Activated CD4-positive, alpha-beta T cell treated with anti-CD3 and anti-CD28 coated beads, Interleukin-2, amount 50 U/mL, for 4 hours (primary cell): ENCODE data around the gene ATP8A1.
"Not testable (repeated sequence)": the region's sequence is repeated elsewhere in the genome, so short reads cannot be mapped to it uniquely, and the experiment has no call there.

Experiments used
- DNase-seq, 2 experiments: peaks; one replicate each; pipeline ENCODE4 v3.0.0-alpha.2; 2020

Gene ATP8A1

GRCh38 chr4:42656944-42657792, at the start of gene ATP8A1:
TSS of gene ATP8A1 (minus strand) at chr4:42657105. CDS start at chr4:42656873, 232 bp downstream.
- DNase-seq = peak; percentile 90 to 92

- no peak for DNase-seq
These were observed 49.2 kb upstream of the ATP8A1 start for GRCh38 chr4:42706086-42706485.

GRCh38 chr4:42703813-42704212, 46.9 kb upstream of the ATP8A1 start:
- DNase-seq = no peak

GRCh38 chr4:42702895-42703294, 46.0 kb upstream of the ATP8A1 start:
- no peak for DNase-seq

GRCh38 chr4:42701780-42702179, 44.9 kb upstream of the ATP8A1 start:
- DNase-seq = not testable (repeated sequence)

GRCh38 chr4:42690537-42690936, 33.6 kb upstream of the ATP8A1 start:
- no peak for DNase-seq

- DNase-seq = no peak
These were observed 26.5 kb upstream of the ATP8A1 start for GRCh38 chr4:42683393-42683792.

- DNase-seq = no peak
These were observed 21.6 kb upstream of the ATP8A1 start for GRCh38 chr4:42678512-42678911.

GRCh38 chr4:42676066-42676951, 19.4 kb upstream of the ATP8A1 start:
- DNase-seq = no peak

GRCh38 chr4:42673082-42673425, 16.1 kb upstream of the ATP8A1 start:
- no peak for DNase-seq

- no peak for DNase-seq
These were observed 15.6 kb upstream of the ATP8A1 start for GRCh38 chr4:42672359-42673081.

GRCh38 chr4:42671431-42672194, 14.7 kb upstream of the ATP8A1 start:
- DNase-seq = no peak

- no peak for DNase-seq
These were observed 1.4 kb upstream of the ATP8A1 start for GRCh38 chr4:42658261-42658660.

GRCh38 chr4:42656679-42656943, 294 bp downstream of the ATP8A1 start:
- DNase-seq = no peak

GRCh38 chr4:42655921-42656678, 805 bp downstream of the ATP8A1 start:
- DNase-seq = peak; percentile 13 to 20

- DNase-seq = no peak
These were observed 1.7 kb downstream of the ATP8A1 start for GRCh38 chr4:42655269-42655637.

- DNase-seq = no peak
These were observed 2.2 kb downstream of the ATP8A1 start for GRCh38 chr4:42654631-42655268.

GRCh38 chr4:42653626-42654560, 3.0 kb downstream of the ATP8A1 start:
- DNase-seq = no peak

- not testable (repeated sequence) for DNase-seq
These were observed 4.2 kb downstream of the ATP8A1 start for GRCh38 chr4:42652529-42653231.

GRCh38 chr4:42649870-42650269, 7.0 kb downstream of the ATP8A1 start:
- DNase-seq = no peak
